ENCODE results near the gene BTG3.

The BTG3 gene

GRCh38 chr21:17612023-17612564, 607 bp downstream of the BTG3 start:
- Mint-ChIP-seq H3K4me3 (peak overlapping the region; percentile 82), H3K4me1 (ENCODE audit: low read depth) (peaks cover 15% of the 10 kb centered on the region), H3K27me3 (peaks cover 2% of the 10 kb centered on the region), H3K36me3 (ENCODE audit: low read depth) (no peaks in the 10 kb centered on the region), H3K27ac (peak overlapping the region; percentile 80), H3K9me3 (no peaks in the 10 kb centered on the region)
- intact Hi-C loops (cut with micrococcal nuclease): loop anchor here (2.0 kb wide), 1 partner anchor 207 kb away; the partner anchor contains the start of gene C21orf91

GRCh38 chr21:17611414-17612022, 1.2 kb downstream of the BTG3 start:
- H3K27ac Mint-ChIP-seq: peak overlapping the region; percentile 80

GRCh38 chr21:17610911-17611310, 1.8 kb downstream of the BTG3 start:
- no peaks in the 10 kb centered on the region for H3K9me3 Mint-ChIP-seq
- peaks cover 15% of the 10 kb centered on the region for H3K4me1 Mint-ChIP-seq (ENCODE audit: low read depth)
- peak overlapping the region; percentile 82 for H3K4me3 Mint-ChIP-seq
- H3K27me3 Mint-ChIP-seq: peaks cover 2% of the 10 kb centered on the region
- no peaks in the 10 kb centered on the region for H3K36me3 Mint-ChIP-seq (ENCODE audit: low read depth)
- intact Hi-C loops (cut with micrococcal nuclease): no loop called here
- peak overlapping the region; percentile 80 for H3K27ac Mint-ChIP-seq

More at GRCh38 chr21:17611414-17612022, 1.2 kb downstream of the BTG3 start:
- intact Hi-C loops (cut with micrococcal nuclease): loop anchor here (2.0 kb wide), 1 partner anchor 207 kb away; the partner anchor contains the start of gene C21orf91
- peaks cover 2% of the 10 kb centered on the region for H3K27me3 Mint-ChIP-seq
- H3K4me3 Mint-ChIP-seq: peak overlapping the region; percentile 82
- H3K4me1 Mint-ChIP-seq (ENCODE audit: low read depth): peaks cover 15% of the 10 kb centered on the region
- H3K36me3 Mint-ChIP-seq (ENCODE audit: low read depth): no peaks in the 10 kb centered on the region
- H3K9me3 Mint-ChIP-seq: no peaks in the 10 kb centered on the region

- Mint-ChIP-seq H3K9me3 (no peaks in the 10 kb centered on the region), H3K27ac (no peak overlapping the region), H3K27me3 (peaks cover 2% of the 10 kb centered on the region), H3K4me1 (ENCODE audit: low read depth) (peaks cover 15% of the 10 kb centered on the region), H3K4me3 (no peak overlapping the region), H3K36me3 (ENCODE audit: low read depth) (peaks cover under 1% of the 10 kb centered on the region)
- intact Hi-C loops (cut with micrococcal nuclease): no loop called here
Observed at GRCh38 chr21:17609681-17610080, 3.0 kb downstream of the BTG3 start.

- Mint-ChIP-seq H3K4me1 (ENCODE audit: low read depth) (peaks cover 15% of the 10 kb centered on the region), H3K27me3 (no peaks in the 10 kb centered on the region), H3K36me3 (ENCODE audit: low read depth) (peaks cover 19% of the 10 kb centered on the region), H3K4me3 (no peak overlapping the region), H3K27ac (no peak overlapping the region), H3K9me3 (no peaks in the 10 kb centered on the region)
- intact Hi-C loops (cut with micrococcal nuclease): no loop called here
Observed at GRCh38 chr21:17607684-17608083, 5.0 kb downstream of the BTG3 start.

GRCh38 chr21:17602874-17603273, 9.8 kb downstream of the BTG3 start:
- Mint-ChIP-seq H3K27ac (no peak overlapping the region), H3K4me1 (ENCODE audit: low read depth) (no peaks in the 10 kb centered on the region), H3K9me3 (no peaks in the 10 kb centered on the region), H3K27me3 (no peaks in the 10 kb centered on the region), H3K4me3 (no peak overlapping the region), H3K36me3 (ENCODE audit: low read depth) (peaks cover 29% of the 10 kb centered on the region)
- intact Hi-C loops (cut with micrococcal nuclease): no loop called here

GRCh38 chr21:17598437-17598836, 14.3 kb downstream of the BTG3 start:
- no peaks in the 10 kb centered on the region for H3K4me1 Mint-ChIP-seq (ENCODE audit: low read depth)
- intact Hi-C loops (cut with micrococcal nuclease): no loop called here
- no peaks in the 10 kb centered on the region for H3K27me3 Mint-ChIP-seq
- no peak overlapping the region for H3K4me3 Mint-ChIP-seq
- H3K36me3 Mint-ChIP-seq (ENCODE audit: low read depth): peaks cover 26% of the 10 kb centered on the region
- H3K27ac Mint-ChIP-seq: no peak overlapping the region
- H3K9me3 Mint-ChIP-seq: no peaks in the 10 kb centered on the region

GRCh38 chr21:17597680-17598079, 15.0 kb downstream of the BTG3 start:
- peaks cover 25% of the 10 kb centered on the region for H3K36me3 Mint-ChIP-seq (ENCODE audit: low read depth)
- H3K27ac Mint-ChIP-seq: no peak overlapping the region
- no peaks in the 10 kb centered on the region for H3K9me3 Mint-ChIP-seq
- H3K4me1 Mint-ChIP-seq (ENCODE audit: low read depth): no peaks in the 10 kb centered on the region
- H3K27me3 Mint-ChIP-seq: no peaks in the 10 kb centered on the region
- H3K4me3 Mint-ChIP-seq: no peak overlapping the region
- intact Hi-C loops (cut with micrococcal nuclease): no loop called here

- Mint-ChIP-seq H3K27ac (no peak overlapping the region), H3K36me3 (ENCODE audit: low read depth) (peaks cover 21% of the 10 kb centered on the region), H3K4me3 (no peak overlapping the region), H3K9me3 (no peaks in the 10 kb centered on the region), H3K4me1 (ENCODE audit: low read depth) (no peaks in the 10 kb centered on the region), H3K27me3 (no peaks in the 10 kb centered on the region)
- intact Hi-C loops (cut with micrococcal nuclease): no loop called here
Observed at GRCh38 chr21:17590430-17590829, 22.3 kb downstream of the BTG3 start.

- H3K36me3 Mint-ChIP-seq (ENCODE audit: low read depth): no peaks in the 10 kb centered on the region
- H3K9me3 Mint-ChIP-seq: no peaks in the 10 kb centered on the region
- intact Hi-C loops (cut with micrococcal nuclease): loop anchor here (1.0 kb wide), 1 partner anchor 199 kb away; no protein-coding TSS in a partner anchor
- H3K4me1 Mint-ChIP-seq (ENCODE audit: low read depth): no peaks in the 10 kb centered on the region
- no peak overlapping the region for H3K4me3 Mint-ChIP-seq
- H3K27ac Mint-ChIP-seq: no peak overlapping the region
- peaks cover 1% of the 10 kb centered on the region for H3K27me3 Mint-ChIP-seq
Observed at GRCh38 chr21:17585875-17586450, 26.7 kb downstream of the BTG3 start.

GRCh38 chr21:17583898-17584297, 28.8 kb downstream of the BTG3 start:
- Mint-ChIP-seq H3K9me3 (no peaks in the 10 kb centered on the region), H3K27me3 (peaks cover 7% of the 10 kb centered on the region), H3K36me3 (ENCODE audit: low read depth) (no peaks in the 10 kb centered on the region), H3K4me3 (no peak overlapping the region), H3K27ac (no peak overlapping the region), H3K4me1 (ENCODE audit: low read depth) (no peaks in the 10 kb centered on the region)
- intact Hi-C loops (cut with micrococcal nuclease): no loop called here

- no peak overlapping the region for H3K27ac Mint-ChIP-seq
- no peaks in the 10 kb centered on the region for H3K4me1 Mint-ChIP-seq (ENCODE audit: low read depth)
- intact Hi-C loops (cut with micrococcal nuclease): no loop called here
- peaks cover 11% of the 10 kb centered on the region for H3K27me3 Mint-ChIP-seq
- no peaks in the 10 kb centered on the region for H3K36me3 Mint-ChIP-seq (ENCODE audit: low read depth)
- H3K9me3 Mint-ChIP-seq: no peaks in the 10 kb centered on the region
- no peak overlapping the region for H3K4me3 Mint-ChIP-seq
Observed at GRCh38 chr21:17580319-17580718, 32.4 kb downstream of the BTG3 start.

GRCh38 chr21:17578876-17579275, 33.8 kb downstream of the BTG3 start:
- Mint-ChIP-seq H3K27ac (no peak overlapping the region), H3K27me3 (peaks cover 22% of the 10 kb centered on the region), H3K9me3 (no peaks in the 10 kb centered on the region), H3K4me3 (no peak overlapping the region), H3K4me1 (ENCODE audit: low read depth) (peaks cover 10% of the 10 kb centered on the region), H3K36me3 (ENCODE audit: low read depth) (no peaks in the 10 kb centered on the region)
- intact Hi-C loops (cut with micrococcal nuclease): no loop called here

GRCh38 chr21:17578162-17578561, 34.5 kb downstream of the BTG3 start:
- Mint-ChIP-seq H3K4me1 (ENCODE audit: low read depth) (peaks cover 10% of the 10 kb centered on the region), H3K36me3 (ENCODE audit: low read depth) (no peaks in the 10 kb centered on the region), H3K27ac (no peak overlapping the region), H3K4me3 (no peak overlapping the region), H3K9me3 (no peaks in the 10 kb centered on the region), H3K27me3 (peaks cover 22% of the 10 kb centered on the region)
- intact Hi-C loops (cut with micrococcal nuclease): no loop called here

Data from dendritic cell treated with granulocyte-macrophage colony-stimulating factor and Interleukin-4, amounts not matched to agents 40 ng/mL and 50 ng/mL, for 4 days (primary cell).